Left forelimb (tissue), 1 donor: ENCODE results near the gene COL5A3.
A peak's percentile ranks its signal among the peaks of the same experiment; 100 is the strongest.
"Not testable (repeated sequence)": the region's sequence is repeated elsewhere in the genome, so short reads cannot be mapped to it uniquely, and the experiment has no call there.

ENCODE experiments used
- DNase-seq: peaks from one replicate; pipeline ENCODE4 v3.0.0-alpha.2; 2018; ENCODE audit warnings: low spot score

Gene COL5A3

DNA sequence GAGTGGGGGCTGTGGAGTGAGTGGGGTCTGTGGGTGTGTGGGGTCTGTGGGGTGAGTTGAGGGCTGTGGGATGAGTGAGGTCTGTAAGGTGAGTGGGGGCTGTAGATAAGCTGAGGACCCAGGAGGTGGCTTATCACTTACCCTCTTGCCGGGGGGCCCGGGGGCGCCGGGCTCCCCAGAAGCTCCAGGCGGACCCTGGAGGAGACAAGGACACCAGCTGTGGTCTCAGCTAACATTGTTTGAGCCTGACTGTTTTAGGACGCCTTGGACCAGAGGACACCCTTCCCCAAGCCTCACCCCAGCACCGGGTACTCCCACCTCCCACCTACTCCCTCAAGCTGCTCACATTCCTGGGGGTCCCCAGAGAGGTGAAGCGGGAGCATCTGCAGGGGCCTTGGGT, 39.8 kb downstream of the COL5A3 start:
- no peak for DNase-seq

DNA sequence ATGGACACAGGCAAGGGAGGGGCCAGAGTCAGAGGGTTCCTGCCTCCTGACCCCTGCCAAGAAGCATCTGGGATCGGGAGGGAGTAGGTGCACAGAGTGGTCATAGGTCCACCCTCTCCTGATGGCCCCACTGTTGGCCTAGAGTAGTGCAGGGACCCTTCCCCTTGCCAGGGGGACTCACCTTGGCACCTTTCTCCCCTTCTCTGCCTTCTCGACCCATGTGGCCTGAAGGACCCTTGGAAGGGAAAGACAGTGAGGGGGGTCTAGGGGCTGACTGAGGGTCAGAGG, 40.7 kb downstream of the COL5A3 start:
- DNase-seq, result no peak

DNA sequence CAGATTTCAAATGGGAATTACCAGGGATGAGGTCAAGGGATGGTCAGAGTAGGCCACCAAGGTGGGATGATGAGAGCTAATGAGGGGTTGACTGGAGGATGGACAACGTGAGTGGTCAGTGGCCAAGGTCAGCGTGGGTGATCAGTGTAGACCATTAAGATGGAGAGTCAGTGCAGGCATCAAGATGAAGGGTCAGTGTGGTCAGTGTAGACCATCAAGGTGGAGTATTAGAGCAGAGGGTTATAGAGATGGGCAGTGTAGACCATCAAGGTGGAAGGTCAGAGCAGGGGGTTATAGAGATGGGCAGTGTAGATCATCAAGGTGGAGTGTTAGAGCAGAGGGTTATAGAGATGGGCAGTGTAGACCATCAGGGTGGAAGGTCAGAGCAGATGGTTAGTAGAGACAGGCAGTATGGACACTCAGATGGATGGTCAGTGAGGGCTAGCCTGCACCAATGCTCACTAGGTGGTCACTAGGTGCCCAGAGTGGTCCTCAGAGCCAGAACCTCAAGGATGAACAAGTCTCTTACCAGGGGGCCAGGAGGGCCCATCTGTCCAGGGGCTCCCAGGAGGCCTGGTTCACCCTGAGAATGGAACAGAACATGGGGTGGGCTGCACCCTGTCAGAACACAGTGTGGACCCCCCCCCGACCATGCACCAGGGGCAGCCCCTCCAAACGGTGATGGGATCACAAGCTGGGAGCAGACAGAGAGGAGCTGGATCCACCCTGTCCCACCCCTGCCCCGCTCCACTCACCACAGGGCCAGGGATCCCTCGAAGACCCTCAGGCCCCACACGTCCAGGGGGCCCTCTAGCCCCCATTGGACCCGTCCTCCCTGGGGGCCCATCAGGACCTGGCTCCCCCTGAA, 41.2 kb downstream of the COL5A3 start:
- DNase-seq, result no peak

DNA sequence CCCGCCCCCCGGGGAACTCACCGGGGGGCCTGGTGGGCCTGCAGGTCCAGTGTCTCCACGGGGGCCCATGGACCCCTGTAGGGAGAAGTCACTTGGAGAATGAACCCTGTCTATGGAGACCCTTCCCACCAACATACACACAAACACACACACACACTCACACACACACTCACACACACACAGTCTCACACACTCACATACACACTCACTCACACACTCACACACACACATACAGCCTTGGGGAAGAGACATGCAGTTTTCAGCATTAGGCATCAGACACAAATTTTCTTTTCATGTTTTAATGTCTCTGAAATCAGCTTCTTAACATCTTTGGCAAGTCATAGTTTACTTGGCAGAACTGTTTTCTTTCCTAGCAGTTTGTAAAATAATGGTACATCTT, 43.0 kb downstream of the COL5A3 start:
- no peak for DNase-seq

DNA sequence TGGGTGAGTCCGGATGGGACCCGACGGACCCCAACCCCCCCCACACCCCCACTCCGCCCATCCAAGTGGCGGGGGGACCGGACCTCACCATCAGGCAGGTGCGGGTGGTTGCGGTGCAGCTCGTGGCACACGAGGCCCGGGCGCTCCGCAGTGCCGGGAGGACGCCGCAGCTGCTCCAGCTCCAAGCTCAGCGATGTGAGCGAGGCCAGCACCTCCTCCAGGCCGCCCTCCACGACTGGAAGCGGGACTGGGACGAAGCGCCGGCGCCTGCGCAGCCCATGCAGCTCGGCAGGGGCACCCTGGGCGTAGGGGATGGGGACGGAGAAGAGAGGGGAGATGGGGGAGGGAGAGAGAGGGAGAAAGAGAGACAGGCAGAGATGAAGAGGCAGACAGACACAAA, 43.9 kb downstream of the COL5A3 start:
- DNase-seq, result no peak

DNA sequence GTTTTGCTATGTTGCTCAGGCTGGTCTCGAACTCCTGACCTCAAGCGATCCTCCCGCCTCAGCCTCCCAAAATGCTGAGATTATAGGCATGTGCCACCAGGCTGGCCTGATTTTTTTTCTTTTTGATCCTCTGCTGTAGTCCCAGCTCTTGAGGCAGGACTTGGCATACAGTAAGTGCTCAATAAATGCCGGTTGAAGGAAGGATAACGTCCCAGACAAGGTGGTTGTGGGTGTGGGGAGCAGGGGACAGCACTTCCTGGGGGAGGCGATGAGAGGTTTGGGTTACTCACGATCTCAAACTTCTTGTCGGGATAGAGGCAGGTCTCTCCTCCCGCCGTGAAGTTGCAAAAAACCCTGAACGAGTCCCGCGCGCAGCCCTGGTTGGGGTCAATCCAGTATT, 44.3 kb downstream of the COL5A3 start:
- no peak for DNase-seq

DNA sequence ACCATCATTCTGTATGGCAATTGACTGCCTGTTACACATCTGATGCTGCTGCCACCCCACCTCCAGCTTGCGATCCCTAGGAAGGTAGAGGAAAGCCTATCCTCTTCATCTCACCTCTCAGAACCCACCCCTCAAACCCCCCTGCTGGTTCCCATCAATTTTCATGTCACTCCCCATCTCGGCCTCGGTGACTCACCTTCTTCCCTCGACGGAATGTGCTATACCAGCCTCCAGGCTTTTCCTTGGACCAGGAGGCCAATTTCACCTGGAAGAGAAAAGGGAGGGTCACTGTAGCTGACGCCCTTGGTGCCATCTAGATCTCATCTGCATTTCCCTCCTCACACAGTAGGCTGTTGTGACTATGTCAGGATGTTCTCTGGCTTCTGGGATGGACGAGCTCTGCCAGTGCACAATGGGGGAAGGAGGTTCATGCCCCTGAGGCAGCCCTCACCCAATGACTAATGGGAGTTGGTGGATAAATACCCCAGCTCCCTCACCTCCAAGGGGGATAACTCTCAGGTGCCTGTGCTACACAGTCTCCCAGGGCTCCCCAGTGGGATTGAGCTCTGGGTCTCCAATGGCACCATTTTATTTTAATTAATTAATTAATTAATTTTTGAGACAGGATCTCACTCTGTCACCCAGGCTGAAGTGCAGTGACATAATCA, 47.5 kb downstream of the COL5A3 start:
- DNase-seq, result no peak

DNA sequence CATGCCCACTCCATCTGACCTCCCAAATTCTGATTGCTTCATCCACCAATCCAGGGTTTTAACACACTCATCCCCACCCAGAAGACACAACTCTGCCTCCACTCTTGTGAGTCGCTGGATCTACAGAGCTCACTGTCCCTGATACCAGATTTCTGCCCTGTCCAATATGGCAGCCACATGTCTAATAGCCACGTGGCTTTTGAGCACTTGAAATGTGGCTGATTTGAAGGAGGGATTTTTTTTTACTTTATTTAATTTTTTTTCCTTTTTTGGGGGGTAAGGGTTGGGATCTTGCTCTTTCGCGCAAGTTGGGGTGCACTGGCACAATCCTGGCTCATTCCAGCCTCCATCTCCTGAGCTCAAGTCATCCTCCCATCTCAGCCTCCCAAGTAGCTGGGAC, 49.2 kb downstream of the COL5A3 start:
- DNase-seq, result no peak

DNA sequence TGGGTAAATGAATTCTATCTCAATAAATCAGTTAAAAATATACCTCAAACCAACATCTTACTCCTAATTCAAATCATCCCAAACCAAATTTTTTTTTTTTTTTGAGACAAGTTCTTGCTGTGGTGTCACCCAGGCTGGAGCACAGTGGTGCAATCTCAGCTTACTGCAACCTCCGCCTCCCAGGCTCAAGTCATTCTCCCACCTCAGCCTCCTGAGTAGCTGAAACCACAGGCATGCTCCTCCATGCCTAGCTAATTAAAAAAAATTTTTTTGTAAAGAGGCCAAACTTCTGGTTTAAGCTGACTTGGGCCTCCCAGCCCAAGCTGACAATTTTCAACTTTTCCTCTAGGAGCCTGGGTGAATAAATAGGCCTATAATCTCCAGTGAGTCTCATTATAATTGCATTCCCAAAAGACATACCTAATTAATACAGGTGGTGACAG, 51.9 kb downstream of the COL5A3 start:
- DNase-seq, result no peak

DNA sequence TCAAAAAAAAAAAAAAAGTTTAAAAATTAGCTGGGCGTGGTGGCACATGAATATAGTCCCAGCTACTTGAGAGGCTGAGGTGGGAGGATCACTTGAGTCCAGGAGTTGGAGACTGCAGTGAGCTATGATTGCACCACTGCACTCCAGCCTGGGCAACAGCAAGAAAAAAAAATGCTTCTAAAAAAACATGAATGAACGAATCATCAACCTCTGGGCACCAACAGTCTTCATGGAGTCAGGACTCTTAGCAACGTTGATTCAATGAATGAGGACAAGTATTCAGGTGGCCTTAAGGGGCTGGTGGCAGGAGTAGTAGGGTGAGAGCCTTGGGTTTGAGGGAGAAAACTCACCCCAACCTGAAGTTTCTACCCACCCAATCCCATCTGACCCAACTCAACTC, 53.3 kb downstream of the COL5A3 start:
- no peak for DNase-seq

DNA sequence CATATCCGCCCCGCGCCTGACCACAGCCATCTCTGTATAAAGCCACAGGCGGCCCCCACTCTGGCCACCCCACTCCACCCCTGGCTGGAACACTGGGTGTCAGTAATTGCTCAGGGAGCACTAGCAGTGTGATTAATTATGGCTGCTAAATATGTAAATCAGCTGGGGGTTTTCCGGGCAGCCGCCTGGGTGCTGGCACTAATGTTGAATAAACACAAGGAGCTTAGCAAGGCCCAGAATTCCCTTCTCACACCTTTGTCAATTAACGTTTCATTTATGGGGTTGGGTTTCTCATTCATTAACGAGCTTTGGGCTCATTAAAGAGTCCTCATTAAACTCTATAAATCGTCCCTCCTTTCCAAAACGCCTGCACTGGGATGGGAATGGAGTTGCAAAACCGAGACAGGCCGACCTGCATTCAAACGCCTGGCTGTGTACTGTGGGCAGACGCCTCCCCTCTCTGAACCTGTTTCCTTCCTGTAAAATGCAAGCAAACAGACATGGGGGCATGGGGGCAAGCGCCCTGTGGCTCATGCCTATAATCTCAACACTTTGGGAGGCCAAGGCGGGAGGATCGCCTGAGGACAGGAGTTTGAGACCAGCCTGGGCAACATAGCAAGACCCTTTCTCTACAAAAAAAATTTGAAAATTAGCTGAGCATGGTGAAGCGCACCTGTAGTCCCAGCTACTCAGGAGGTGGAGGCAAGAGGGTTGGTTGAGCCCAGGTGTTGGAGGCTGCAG, 56.3 kb downstream of the COL5A3 start:
- DNase-seq, result no peak

DNA sequence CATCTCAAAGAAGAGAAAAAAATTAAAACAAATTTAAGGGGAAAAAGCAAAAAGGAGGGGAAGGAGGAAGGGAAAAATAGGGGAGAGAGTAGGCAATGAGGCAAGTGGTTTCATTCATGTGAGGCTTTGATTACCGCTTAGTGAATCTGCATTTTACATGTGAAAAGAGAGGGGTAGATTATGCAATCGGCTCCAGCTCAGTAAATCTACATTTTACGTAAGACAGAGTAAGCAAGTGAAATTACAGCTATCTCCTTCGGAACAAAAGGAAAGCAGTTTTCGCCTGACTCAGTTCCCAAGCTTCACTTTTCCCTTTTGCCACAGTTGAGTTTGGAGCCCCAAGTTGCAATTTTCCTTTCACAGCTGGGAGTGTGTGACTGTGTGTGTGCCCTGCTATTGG, 58.0 kb downstream of the COL5A3 start:
- no peak for DNase-seq

DNA sequence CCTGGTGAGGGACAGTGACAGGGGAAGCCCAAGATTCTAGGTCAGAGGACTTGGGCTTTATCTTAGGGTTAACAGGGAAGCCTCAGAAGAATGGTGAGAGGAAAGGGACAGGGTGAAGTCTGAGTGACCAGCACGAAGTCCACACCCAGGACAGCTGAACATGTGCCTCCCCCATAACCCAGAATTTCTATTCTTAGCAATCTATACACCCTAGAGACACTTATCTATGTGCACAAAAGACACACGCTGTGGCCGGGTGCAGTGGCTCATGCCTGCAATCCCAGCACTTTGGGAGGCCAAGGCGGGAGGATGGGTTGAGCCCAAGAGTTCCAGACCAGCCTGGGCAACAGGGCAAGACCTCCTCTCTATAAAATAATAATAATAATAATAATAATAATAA, 62.9 kb downstream of the COL5A3 start:
- no peak for DNase-seq

DNA sequence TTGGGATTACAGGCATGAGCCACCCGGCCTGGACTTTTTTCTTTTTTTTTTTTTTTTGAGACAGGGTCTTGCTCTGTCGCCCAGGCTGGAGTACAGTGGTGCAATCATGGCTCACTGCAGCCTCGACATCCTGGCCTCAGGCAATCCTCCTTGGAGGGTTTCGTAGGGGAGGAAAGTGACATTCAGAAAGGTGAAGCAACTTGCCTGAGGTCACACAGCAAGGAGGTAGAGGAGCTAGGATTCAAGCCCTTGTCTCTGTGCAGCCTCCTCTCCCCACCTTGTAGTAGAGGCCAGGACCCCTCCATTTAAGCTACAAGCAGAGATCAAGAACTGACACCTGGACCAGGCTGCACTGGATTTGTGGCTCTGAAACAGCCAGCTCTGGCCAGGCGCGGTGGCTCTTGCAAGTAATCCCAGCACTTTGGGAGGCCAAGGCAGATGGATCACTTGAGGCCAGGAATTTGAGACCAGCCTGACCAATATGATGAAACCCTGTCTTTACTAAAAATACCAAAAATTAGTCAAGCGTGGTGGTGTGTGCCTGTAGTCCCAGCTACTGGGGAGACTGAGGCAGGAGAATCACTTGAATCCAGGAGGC, 63.7 kb downstream of the COL5A3 start:
- not testable (repeated sequence) for DNase-seq

DNA sequence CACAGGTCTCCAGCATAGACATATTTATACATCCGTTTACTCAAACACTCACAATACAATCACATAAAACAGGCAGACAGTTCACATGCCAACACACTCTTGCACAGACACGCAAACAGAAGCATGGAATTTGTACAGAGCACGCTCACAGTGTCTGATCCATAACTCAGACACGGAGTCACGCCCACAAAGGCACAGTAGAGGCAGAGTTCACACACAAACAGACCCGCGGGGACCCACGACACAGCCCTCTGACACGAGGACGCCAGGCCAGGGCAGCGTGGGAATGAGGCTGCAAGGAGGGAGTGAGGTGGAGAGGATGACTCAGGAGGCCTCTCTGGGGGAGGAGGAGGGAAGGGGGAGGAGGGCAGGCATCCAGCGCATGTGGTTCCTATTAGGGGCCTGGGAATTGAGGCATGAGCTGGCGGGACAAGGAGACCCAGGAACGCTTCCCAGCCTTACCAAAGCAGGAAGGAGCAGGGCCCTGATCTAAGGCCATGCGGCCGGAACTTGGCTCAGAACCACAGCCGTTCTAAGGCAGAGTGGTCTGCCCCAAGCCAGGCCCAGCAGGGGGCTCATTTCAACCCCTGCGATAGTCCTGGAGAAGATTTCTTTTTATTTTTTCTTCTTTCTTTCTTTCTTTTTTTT, 64.9 kb downstream of the COL5A3 start:
- DNase-seq, result peak; percentile 95

DNA sequence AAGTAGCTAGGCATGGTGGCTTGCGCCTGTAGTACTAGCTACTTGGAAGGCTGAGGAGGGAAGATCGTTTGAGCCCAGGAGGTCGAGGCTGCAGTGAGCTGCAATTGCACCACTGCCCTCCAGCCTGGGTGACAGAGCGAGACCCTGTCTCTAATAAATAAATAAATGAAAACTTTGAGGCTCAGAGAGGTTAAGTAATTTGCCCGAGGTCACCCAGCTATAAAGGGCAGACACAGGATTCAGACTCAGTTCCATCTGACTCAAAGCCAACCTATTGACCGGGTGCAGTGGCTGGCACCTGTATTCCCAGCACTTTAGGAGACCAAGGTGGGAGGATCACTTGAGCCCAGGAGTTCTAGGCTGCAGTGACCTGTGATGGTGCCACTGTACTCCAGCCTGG, 66.6 kb downstream of the COL5A3 start:
- no peak for DNase-seq

DNA sequence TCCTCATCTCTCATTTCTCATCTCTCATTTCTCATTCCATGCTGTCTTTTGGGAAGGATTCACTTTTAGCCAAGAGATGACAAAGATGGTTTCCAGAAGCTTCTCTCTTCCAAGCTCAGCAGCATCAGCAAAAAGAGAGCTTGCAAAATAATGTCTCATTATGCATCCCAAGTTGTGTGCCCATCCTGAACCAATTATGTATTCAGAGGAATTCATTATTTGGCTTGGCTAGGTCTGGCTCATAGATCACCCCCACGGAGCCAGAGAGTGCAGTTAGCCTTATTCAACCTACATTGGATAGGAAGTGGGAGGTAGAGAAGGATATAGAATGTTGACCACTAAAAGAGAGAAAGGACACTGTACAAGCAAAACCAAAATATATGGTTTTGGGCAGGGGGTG, 68.6 kb downstream of the COL5A3 start:
- DNase-seq, result no peak

DNA sequence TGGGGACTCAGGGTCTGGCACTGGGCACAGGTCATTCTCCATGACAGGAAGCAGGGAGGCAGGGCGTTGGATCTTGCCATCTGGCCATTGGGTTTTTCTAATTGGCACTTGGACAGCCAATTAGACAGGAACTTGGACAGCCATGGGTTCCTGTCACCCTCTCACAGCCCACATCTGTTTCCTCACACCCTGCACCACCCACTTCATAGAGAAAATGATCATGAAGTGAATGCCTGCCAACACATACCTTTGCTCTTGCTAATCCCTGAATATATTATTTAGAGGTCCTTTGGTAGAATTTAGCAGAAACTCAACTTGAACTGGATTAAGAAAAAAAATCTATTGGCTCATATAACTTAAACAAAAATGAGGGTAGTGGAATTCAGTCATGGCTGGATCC, 69.1 kb downstream of the COL5A3 start:
- no peak for DNase-seq

DNA sequence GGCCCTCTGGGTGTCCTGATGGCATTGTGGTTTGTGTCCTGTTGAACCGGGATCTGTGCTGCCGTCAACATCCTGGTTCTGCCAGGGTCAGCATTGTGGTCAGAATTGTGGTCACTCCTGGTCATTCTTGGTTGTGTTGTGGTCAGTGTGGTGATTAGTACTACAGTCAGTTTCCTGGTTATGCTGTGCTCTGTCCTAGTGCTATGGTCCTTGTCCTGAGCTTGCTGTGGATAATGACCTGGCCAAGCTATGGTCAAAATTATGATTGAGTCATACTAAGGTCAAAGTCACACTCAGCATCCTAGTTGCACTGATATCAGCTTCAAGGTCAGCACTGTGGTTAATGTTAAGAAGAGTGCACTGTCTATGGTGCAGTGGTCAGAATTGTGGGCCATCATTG, 69.5 kb downstream of the COL5A3 start:
- no peak for DNase-seq

DNA sequence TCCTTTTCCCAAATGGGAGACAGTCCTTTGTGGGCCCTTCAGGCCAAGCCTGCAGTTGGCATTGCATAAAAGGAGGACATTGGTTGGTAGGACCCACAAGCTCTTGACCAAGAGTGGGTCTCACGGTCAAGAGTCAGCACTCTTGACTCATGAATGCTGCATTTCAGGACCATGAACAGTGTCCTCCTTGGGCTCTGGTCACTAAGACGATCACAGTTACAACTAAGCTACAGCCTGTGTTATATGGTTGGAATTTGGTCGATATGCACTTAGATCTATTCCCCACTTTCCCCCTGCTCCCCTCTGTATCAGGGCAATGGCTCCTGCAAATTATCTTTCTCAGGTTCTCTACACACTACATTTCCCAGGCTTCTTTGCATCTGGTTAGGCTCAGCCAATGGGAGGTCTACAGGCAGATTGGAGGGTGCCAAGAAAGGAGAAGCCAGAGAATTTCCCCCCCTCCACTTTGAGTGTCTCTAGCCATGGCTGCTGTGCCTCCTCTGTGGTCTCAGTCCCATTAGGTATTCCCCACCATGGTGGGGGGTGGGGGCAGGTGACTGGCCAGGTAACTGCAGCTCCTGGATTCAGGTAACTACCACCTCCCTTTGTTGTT, 70.9 kb downstream of the COL5A3 start:
- no peak for DNase-seq

DNA sequence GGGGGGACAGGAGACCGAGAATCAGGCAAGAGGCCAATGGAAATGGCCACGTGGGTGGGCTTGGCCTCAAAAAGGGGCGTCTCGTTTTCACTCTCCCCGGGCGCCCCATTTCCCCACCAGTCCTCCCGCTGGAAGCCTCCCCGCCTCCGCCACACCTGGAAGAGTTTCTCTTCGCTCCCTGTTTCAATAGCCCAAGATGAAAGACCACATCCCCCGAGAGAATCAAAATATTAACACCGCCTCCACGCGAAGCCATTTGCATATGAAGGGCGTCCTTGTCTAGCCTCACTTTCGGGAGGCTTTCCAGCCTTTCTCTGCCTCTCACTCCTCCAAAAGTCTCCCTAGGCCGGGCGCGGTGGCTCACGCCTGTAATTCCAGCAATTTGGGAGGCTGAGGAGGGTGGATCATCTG, 73.3 kb downstream of the COL5A3 start:
- DNase-seq, result no peak
